GM12875 (cell line): ENCODE results near the gene MRTFA.
"Not testable (repeated sequence)": the region's sequence is repeated elsewhere in the genome, so short reads cannot be mapped to it uniquely, and the experiment has no call there.

Experiments used
- H3K4me3 ChIP-seq: one replicate; pipeline ENCODE4 v1.5.1; 2011; ENCODE audit warnings: low read depth, low read length, control low read depth
- CTCF ChIP-seq: IDR thresholded peaks from 2 replicates; pipeline ENCODE4 v1.5.1; 2011; ENCODE audit warnings: low read depth, mild to moderate bottlenecking, control low read depth, inconsistent platforms, low read length, moderate library complexity, borderline replicate concordance; ENCODE audit not compliant: insufficient read depth

Gene MRTFA

GRCh38 chr22:40679249-40679963 is 42.9 kb upstream of the MRTFA start, which contains the start of gene MCHR1:
Gene MCHR1 (plus strand): TSS chr22:40679484. CDS start chr22:40679653, 169 bp downstream.
- no peak for TF ChIP-seq CTCF
- H3K4me3 ChIP-seq: no peak within 1 kb of the TSS

GRCh38 chr22:40678493-40679248 is 42.2 kb upstream of the MRTFA start:
- no peak for TF ChIP-seq CTCF
- no peak overlapping the region for H3K4me3 ChIP-seq

- H3K4me3 ChIP-seq: no peak overlapping the region
- no peak for TF ChIP-seq CTCF
Measured at GRCh38 chr22:40676644-40677043, 40.1 kb upstream of the MRTFA start.

- not testable (repeated sequence) for H3K4me3 ChIP-seq
Measured at GRCh38 chr22:40676166-40676565, 39.6 kb upstream of the MRTFA start.

GRCh38 chr22:40674274-40674673 is 37.8 kb upstream of the MRTFA start:
- no peak overlapping the region for H3K4me3 ChIP-seq
- TF ChIP-seq CTCF: no peak

GRCh38 chr22:40673017-40673416 is 36.5 kb upstream of the MRTFA start:
- no peak for TF ChIP-seq CTCF
- no peak overlapping the region for H3K4me3 ChIP-seq

- no peak for TF ChIP-seq CTCF
- H3K4me3 ChIP-seq: no peak overlapping the region
Measured at GRCh38 chr22:40671796-40672360, 35.4 kb upstream of the MRTFA start.
